Cardiac fibroblast (primary cell): ENCODE results near the gene LMNA.

Source experiments
- DNase-seq, 2 donors: peaks; one replicate each; pipeline versions ENCODE4 v3.0.0 to v3.0.0-alpha.2; 2010; ENCODE audit warnings: low read depth in 2 of 2
- H3K4me3 ChIP-seq, 2 donors: replicated peaks in 1 of 2; 1 replicate in 1 of 2; 2 replicates in 1 of 2; pipeline ENCODE4 v1.5.1; 2011; ENCODE audit warnings: low read depth in 2 of 2, low read length in 2 of 2, mild to moderate bottlenecking in 2 of 2, moderate library complexity in 1 of 2
- TF ChIP-seq, protein P1 (sequence below): IDR thresholded peaks from one replicate; pipeline ENCODE4 v1.5.1; 2011; ENCODE audit warnings: low read depth, mild to moderate bottlenecking, low read length, inconsistent platforms

LMNA gene

DNA sequence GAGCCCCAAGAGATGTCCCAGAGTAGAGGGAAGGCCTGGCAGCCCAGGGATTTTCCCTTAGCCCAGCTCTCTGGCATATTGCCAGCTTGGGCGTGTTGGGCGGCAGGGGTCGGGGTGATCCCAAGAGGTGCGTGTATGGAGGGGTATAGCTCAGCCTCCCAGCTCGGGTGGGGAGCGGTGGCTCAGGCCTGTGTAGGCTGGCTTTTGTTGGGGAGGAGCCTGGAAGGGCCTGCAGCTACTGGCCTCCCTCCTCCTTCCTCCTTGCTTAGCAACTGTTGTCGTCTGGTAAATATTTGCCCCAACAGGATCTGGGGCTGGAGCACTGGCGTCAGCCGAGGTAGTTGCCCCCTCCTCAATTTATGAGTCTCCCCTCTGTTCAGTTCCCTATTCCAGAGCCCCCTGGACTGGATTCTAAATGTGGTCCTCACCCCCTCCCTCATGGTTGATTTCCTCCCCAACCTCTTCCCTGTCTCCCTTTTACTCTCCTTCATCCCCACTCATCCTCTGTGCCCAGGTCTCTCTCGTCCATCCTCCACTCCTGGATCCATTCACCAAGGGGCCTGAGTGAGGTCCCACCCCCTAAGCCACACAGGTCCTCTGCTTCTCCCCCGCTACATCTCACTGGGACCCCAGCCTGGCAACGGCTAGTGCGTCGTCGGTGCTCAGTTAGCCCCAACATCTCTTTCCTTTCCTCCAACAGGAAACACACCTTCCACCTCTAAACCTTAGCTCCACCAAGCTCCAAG lies 10.3 kb upstream of the LMNA start:
- peak; percentile 84 to 96 for DNase-seq
- TF ChIP-seq, protein P1, sequence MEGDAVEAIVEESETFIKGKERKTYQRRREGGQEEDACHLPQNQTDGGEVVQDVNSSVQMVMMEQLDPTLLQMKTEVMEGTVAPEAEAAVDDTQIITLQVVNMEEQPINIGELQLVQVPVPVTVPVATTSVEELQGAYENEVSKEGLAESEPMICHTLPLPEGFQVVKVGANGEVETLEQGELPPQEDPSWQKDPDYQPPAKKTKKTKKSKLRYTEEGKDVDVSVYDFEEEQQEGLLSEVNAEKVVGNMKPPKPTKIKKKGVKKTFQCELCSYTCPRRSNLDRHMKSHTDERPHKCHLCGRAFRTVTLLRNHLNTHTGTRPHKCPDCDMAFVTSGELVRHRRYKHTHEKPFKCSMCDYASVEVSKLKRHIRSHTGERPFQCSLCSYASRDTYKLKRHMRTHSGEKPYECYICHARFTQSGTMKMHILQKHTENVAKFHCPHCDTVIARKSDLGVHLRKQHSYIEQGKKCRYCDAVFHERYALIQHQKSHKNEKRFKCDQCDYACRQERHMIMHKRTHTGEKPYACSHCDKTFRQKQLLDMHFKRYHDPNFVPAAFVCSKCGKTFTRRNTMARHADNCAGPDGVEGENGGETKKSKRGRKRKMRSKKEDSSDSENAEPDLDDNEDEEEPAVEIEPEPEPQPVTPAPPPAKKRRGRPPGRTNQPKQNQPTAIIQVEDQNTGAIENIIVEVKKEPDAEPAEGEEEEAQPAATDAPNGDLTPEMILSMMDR, result no peak
- no peak overlapping the region for H3K4me3 ChIP-seq

DNA sequence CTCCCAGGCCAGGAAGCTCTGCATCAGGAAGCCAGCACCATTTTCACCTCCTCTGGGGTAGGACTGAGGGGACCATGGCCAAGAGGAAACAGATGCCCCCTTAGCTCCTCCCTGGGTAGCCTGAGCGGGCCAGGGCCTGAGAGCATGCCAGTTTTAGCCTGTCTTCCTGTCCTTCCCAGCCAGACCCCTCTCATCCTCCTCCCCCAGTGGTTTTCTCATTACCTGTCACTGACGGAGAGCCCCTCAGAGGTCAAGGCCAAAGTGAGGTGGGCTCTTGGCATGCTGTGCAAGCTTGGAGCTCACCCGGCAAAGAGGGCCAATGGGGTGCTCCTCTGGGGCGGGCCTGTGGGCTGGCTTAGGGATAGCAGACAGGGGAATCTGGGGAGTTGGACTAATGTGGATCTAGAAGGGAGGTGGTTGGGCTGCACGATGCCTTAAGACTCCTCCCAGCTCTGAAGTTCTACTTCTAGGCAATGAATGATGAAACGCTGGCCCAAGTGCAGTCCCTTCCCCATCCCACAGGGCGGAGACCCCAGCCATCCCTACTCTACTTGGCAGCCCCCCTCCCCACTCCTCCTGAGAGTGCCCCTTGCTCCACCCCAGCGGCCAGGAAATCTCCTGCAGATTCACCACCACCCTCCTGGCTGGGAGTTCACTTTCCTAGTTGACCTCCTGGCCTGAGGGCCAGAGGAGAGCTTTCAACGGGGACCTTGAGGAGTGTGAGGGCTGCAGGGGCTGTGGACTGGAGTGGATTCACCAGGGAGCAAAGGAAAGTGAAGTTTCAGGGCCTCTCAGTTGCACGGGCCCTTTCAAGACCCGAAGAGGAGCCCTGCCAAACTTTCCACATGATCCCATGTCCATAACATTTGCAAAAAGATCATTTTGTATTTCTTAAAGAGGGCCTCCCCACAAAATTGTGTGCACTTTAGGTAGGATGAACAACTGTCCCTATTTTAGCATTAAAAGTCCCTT lies 9.4 kb upstream of the LMNA start:
- peak in 1 of 2 donors; percentile 84 for DNase-seq
- H3K4me3 ChIP-seq, result no peak overlapping the region
- TF ChIP-seq, protein P1, result no peak

DNA sequence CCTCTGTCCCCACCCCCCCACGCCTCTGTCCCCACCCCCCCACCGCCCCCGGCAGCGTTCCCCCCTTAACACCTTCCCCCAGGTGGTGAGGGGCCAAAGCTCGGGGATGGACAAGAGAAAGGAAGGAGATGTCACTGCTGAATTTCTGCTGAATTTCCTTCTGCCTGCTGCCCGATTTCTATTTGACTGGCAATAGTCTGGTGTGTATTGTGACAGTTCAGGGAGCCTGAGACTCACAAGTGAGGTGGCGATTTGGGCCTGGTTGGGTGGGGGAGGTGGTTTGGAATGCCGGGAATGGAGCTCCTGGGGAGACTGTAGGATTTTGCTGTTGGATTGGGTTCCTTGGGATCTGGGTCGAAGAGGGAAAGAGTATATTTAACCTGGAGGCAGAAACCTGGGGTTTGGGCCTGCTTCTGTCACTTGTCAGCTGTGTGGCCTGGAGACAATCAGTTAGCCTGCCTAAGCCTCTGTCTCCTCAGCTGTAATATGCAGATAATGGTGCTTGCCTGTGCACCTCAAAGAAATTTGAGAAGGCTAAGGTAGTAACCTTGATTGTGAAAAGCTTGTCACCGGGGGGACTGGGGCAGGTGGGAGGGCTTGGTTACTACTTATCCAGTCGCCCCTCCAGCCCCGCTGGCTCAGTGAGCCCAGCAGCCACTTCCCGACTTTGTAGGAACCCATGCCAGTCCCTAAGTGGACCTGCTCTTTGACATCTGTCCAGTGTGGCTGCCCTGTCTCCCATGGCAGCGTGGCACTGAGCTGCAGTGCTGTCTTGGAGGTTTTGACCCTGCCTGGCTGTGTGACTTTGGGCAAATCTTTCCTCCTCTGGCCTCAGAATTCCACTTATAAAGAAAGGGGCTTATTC lies 7.7 kb upstream of the LMNA start:
- TF ChIP-seq, protein P1, result no peak
- H3K4me3 ChIP-seq, result no peak overlapping the region
- DNase-seq, result peak; percentile 31 to 61

DNA sequence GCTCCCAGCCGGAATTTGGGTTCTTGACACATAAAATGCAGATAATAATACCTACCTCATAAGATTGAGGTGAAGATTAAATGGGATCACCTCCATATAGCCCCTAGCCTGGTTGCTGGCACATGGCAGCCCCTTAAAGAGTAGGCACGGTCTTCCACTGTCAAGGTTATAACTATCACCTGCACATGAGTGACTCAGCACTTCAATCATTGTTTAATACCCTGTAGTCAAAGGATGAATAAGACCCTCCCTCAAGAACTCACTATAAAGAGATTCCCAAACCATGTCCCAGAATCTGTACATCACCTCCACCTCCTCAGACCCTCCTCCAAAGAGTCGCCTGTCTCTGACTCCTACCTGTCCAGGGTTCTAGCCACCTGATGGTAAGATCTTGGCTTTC lies 6.5 kb upstream of the LMNA start:
- no peak for DNase-seq
- TF ChIP-seq, protein P1, result no peak

DNA sequence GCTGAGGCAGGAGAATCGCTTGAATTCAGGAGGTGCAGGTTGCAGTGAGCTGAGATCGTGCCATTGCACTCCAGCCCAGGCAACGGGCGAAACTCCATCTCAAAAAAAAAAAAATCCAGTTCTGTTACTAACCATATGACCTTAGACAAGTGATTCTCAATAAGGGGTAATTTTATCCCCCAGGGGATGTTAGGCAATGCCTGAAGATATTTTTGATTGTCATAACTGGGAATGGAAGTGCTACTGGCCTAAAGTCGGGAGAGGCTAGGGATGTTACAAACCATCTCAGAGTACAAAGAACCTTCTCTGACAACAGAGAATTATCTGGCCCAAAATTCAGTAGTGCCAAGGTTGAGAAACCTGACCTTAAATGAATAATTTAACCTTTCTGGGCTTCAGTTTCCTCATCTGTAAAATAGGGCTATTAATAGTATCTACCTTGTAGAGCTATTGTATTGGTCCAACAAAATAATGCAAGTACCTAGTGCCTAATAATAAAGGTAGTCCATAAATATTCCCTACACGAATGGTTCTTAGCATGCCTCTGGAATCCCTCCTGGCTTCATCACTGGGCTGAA lies 5.8 kb upstream of the LMNA start:
- no peak for DNase-seq
- H3K4me3 ChIP-seq, result no peak overlapping the region
- TF ChIP-seq, protein P1, result no peak

More for the DNA sequence above, 6.5 kb upstream of the LMNA start:
- no peak overlapping the region for H3K4me3 ChIP-seq

DNA sequence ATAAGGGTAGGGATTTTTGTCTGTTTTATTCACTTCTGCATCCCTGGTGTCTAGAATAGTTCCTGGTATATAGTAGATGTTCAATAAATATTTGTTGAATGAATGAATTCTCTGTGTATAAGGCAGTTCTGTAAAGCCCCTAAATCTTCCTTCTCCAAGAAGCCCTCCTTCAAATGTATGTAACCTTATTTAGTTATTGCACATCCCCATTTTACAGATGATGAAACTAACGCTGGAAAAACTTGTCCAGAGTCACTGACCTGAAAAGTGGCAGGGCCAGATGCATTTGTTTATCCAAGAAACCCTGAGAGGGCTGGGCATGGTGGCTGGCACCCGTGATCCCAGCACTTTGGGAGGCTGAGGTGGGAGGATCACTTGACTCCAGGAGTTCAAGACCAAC lies 4.3 kb upstream of the LMNA start:
- DNase-seq, result no peak
- H3K4me3 ChIP-seq, result no peak overlapping the region
- TF ChIP-seq, protein P1, result no peak
